Caki2 (cell line): ENCODE data around the gene TBC1D4. TPM values are rescaled to one million over a fixed set of nuclear protein-coding genes. Genes with fewer than 3 reads are reported as not detected.
A peak's percentile ranks its signal among the peaks of the same experiment; 100 is the strongest.

ENCODE experiments used
- DNase-seq: peaks from one replicate; pipeline ENCODE4 v3.0.0-alpha.2; 2015; ENCODE audit warnings: low read depth
- in situ Hi-C: cut with HindIII; loops from 2 replicates; pipeline ENCODE4 v1.10.0; 2016; ENCODE audit warnings: low sequenced_read_pairs, low pct_unique_long_range_greater_than_20kb, mixed read lengths
- total RNA-seq: library from RNA; depleted of rRNA; stranded (reverse); fragments of >200 nt; shearing (Covaris generic); gene quantifications from 2 replicates; pipeline ENCODE4 v1.2.3, GENCODE V29; 2014; ENCODE audit warnings: low replicate concordance

TBC1D4 gene
- total RNA-seq, 1 experiment from 2014 or later = 9.0 TPM

DNA sequence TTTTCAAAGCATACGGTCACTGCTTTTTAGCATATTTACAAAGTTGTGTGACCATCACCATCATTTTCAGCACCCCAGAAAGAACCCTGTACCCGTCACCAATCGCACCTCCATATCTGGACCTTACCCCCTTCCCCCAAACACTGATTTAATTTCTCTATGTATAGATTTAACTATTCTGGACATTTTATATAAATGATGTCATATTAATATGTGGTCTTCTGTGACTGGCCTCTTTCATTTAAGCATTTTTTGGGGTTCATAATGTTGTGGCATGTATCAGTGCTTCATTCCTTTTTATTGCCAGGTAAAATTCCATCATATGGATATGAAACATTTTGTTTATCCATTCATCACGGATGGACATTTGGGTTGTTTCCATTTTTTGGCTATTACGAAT is 74.0 kb downstream of the TBC1D4 start:
- in situ Hi-C loops = no loop called here
- no peak for DNase-seq

GRCh38 chr13:75407473-75407872 is 74.5 kb downstream of the TBC1D4 start:
- no peak for DNase-seq
- in situ Hi-C loops = no loop called here

- no peak for DNase-seq
- in situ Hi-C loops = no loop called here
Measured at GRCh38 chr13:75405976-75406703, 75.8 kb downstream of the TBC1D4 start.

DNA sequence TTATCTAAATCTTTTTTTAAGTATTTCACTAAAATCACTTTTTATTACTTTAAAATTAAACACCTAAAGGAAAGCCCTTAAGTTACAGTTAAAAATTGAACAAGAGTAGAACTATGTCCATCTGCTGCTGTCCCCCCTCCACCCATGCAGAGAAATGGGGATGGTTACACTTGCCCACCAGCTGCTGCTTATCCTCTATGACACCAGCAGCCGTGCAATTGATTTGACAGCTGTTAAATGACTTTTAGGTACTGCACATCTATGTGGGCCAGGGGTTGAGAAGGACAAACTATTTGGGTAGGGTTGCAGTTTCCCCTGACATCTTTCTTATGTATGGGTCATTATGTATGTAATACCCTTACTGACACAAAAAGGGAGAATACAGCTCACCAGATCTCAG is 77.2 kb downstream of the TBC1D4 start:
- in situ Hi-C loops = no loop called here

GRCh38 chr13:75402787-75403186 is 79.2 kb downstream of the TBC1D4 start:
- in situ Hi-C loops = no loop called here
- no peak for DNase-seq

More for the DNA sequence above, 77.2 kb downstream of the TBC1D4 start:
- DNase-seq = no peak

GRCh38 chr13:75400775-75401174 is 81.2 kb downstream of the TBC1D4 start:
- DNase-seq = peak; percentile 41
- in situ Hi-C loops = no loop called here

DNA sequence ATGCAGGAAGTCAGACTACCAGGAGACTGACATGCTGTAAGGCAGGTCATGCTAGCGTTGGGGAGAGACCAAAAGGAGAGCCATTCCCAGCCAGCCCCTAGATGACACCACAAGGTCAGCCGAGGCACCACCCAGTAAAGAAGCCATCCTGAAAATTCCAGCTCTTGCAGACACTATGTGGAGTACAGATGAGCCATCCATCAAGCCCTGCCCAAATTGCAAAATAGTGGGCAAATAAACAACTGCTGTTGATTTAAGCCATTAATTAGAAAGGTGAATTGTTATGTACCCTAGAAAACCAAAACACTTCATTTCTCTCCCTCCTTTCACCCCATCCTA is 82.1 kb downstream of the TBC1D4 start:
- DNase-seq = no peak
- in situ Hi-C loops = no loop called here

- in situ Hi-C loops = no loop called here
- DNase-seq = peak; percentile 84
Measured at GRCh38 chr13:75399168-75399878, 82.6 kb downstream of the TBC1D4 start.

DNA sequence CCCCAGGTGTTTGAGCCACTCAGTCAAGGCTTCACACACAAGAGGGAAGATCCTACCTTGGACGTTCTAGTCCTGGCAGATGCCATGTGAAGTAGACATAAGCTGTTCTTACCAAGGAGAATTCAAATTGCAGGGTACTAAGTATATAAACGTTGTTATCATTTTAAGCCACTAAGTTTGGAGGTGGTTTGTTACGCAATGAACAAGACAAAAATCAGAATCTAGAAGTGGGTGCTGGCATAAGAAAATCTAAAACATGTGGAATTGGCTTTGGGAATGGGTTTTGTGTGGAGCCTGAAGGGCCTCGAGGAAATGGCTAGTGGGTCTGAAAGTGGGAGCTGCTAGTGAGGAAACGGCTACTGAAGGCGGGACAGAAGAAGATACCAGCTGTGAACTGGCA is 83.9 kb downstream of the TBC1D4 start:
- no peak for DNase-seq
- in situ Hi-C loops = no loop called here

DNA sequence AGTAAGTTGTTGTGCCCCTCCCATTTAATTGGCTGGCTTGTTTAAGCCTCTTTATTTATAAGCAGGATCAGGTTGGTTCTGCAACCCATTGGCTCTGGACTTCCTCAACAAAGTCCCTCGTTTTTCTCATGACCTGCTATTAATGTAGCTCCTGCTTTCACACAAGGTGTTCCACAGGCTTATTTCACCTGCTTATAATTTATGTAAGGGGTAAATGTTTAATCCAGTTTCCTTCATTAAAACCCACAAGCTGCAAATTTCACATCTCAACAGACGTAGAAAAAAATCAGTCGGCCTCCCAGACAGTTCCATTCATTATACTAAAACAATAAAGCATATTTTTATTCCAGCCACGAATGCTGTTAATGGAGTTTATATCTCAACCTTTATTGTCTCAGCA is 86.1 kb downstream of the TBC1D4 start:
- DNase-seq = peak; percentile 28

DNA sequence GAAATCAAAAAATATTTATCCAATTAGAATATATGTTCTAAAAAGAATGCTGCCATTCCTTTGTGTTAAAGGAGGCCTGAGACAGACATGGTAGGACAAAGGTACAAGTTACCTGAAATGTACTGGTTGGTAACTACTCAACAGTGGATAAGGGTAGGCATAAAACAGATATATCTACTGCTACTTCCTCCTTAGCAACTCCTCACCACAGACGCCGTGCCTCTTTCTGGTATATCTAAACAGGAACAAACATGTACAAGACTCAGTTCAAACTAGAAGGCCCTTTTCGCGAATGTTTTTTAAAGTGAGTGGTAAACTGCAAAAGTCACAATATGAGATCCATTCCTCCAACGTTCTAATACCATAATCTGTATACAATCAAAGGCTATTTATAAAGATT is 86.9 kb downstream of the TBC1D4 start:
- in situ Hi-C loops = no loop called here
- no peak for DNase-seq

More for the DNA sequence above, 86.1 kb downstream of the TBC1D4 start:
- in situ Hi-C loops = no loop called here

- in situ Hi-C loops = no loop called here
- no peak for DNase-seq
Measured at GRCh38 chr13:75393839-75394520, 88.0 kb downstream of the TBC1D4 start.

DNA sequence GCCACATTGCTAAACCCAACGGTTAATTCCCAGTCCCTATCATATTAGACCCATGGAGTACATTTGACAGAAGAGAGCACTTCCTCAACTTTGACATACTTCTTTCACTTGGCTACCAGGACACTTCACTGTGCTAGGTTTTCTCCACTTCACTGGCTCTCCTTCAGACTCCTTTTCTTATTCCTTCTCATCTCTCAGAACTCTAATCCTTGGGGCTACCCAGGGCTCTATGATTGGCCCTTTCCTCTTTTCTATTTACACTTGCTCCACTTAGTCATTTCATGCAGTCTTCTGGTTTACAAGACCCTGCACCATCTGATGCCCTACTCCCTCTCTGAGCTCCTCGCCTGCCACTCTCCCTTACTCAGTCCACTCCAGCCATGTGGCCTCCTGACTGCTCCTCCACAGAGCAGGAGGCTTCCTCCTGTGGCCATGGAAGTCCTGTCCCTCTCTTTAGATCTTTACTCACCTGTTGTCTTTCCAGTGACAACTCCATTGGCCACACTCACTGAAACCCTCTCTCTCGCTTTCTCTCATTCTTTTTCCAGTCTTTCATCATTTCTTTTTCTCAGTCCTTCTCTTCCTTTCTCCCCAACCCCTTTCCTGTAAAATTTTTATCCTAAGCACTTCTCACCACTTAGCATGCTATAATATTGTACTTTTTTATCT is 90.4 kb downstream of the TBC1D4 start:
- no peak for DNase-seq
- in situ Hi-C loops = no loop called here

- DNase-seq = no peak
- in situ Hi-C loops = no loop called here
Measured at GRCh38 chr13:75390229-75390628, 91.7 kb downstream of the TBC1D4 start.

DNA sequence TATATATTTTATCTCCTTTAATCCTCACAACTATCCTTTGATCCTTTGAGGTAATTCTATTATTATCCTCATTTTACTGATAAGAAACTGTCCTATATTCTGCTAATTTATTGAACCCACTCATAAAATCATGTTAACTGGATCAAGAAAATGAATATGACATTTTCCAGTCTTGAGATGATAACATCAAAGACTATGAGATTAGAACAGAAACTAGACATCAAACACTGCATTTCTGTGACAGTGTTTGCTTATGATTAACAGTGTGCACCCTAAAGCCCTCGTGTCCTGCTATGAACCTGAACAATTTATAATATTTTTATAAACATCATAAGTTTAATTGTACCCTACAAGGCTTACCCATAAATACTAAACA is 96.3 kb downstream of the TBC1D4 start:
- no peak for DNase-seq
- in situ Hi-C loops = no loop called here

DNA sequence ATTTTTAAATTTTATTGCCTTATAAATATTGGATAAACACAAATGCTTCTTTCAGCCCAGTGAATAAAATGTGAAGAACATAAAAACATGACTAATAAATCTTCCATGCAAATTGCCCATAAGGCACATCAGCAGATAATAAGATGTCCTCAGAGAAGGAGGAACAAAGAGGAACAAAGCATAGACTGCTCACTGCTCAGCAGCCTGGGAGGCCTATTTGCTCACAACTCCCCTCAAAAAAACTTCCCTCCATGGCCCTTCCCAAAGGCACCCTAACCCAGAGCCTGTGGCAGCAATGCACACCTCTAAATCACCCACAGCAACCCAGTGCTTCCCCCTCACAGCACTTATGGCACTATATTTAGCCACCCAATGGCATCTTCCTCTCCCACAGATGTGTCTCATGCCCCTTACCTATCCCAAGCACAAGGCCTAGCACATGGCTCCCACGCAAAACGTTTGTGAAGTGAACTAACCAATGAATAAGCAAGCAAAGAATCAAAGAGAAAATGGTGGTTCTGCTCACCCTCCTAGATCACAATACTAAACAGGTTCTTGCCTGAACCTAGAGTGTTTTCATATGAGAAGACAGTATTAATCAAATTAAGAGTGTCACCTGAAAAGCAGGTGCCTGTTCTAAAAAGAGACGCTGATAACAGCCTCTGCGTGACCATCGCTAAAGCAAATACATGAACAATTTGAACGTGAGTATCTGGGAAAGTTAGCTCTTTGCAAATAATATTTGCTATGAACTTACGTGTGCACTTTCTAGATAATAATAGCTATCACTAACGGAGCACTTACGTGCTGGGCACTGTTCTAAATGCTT is 96.9 kb downstream of the TBC1D4 start:
- in situ Hi-C loops = no loop called here

DNA sequence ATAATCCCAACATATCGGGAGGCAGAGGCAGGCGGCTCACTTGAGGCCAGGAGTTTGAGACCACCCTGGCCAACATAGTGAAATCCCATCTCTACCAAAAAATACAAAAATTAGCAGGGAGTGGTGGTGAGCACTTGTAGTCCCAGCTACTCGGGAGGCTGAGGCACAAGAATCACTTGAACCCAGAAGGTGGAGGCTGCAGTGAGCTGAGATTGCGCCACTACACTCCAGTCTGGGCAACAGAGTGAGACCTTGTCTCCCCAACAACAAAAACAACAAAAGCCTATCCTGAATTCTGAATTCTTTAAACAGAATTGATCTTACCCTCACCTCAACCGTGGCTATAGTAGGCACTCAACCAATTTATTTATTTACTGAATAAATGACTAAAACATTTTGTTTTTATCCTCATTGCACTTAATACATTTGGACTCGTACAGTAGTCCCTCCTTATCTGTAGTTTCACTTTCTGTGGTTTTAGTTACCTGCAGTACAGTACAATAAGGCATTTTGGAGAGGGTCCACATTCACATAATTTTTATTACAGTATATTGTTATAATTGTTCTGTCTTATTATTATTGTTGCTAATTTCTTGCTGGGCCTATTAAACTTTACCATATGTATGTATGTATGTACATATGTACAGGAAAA is 98.8 kb downstream of the TBC1D4 start:
- in situ Hi-C loops = no loop called here
- no peak for DNase-seq

More for the DNA sequence above, 96.9 kb downstream of the TBC1D4 start:
- no peak for DNase-seq

DNA sequence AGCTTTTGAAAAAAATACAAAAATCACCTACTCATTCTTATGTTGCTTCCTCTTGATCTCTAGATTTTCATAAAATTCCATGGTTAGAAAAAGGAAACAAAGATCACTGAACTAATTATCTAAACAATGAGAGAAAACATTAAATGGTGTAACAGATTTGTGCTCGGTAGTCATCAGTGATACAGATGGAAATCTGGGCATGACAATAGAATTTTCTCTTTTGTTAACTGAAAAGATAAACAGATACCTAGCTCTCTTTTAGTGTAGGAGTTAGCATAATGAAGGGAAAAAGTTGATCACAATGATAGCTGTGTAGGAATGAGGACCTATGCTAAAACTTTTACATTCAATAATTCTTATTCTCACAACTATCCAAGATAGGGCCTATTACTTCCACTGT is 103.7 kb downstream of the TBC1D4 start:
- in situ Hi-C loops = no loop called here
- no peak for DNase-seq
